Stimulated activated CD8-positive, alpha-beta memory T cell treated with anti-CD3 and anti-CD28 coated beads, Interleukin-2, amount 100 ng/mL, for 1 hour (primary cell): ENCODE data around the gene OSBPL2.

Experiments
- DNase-seq, 2 donors: peaks; one replicate each; pipeline ENCODE4 v3.0.0-alpha.2; 2020; ENCODE audit warnings: low read depth in 2 of 2

Gene OSBPL2

DNA sequence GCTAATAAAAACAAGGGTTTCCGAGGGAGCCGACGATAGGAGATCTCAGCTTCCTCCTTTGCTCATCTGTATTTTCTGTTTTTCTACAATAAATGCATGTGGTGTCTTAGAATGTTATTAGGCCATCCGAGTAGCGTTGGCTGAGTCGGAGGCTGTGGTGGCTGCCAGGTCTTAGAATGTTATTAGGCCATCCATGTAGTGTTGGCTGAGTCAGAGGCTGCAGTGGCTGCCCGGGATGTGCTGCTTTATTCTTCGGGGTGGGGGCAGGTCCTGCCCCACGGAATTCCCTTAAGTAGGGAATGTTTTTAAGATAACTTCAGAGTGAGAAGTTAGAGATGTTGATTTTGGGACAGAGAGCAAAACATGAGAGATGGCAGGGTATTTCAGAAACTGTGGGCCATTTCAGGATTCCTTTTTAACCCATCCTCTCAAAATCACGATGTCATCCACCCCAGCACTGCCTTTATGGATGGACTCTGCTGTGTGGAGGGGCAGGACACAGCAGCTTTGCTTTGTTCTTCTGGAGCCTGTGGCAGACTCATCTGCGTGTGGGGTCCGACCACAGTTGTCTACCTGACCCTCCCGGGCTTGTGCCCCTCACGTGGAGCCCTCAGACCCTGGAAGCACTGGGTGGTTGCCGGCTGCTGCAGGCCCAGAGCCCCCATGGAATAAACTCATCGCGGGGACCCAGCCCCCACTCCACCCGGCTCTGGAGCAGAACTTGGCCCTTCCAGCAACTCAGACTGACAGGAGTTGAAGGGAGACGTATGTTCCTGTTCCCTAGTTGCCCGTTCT, 20.4 kb downstream of the OSBPL2 start:
- DNase-seq = no peak

- DNase-seq = no peak
Observed at GRCh38 chr20:62259294-62259565, 20.9 kb downstream of the OSBPL2 start.

- no peak for DNase-seq
Observed at GRCh38 chr20:62262064-62262463, 23.7 kb downstream of the OSBPL2 start.

- no peak for DNase-seq
Observed at GRCh38 chr20:62263396-62263795, 25.1 kb downstream of the OSBPL2 start.

GRCh38 chr20:62265365-62265764, 27.0 kb downstream of the OSBPL2 start:
- no peak for DNase-seq

GRCh38 chr20:62266340-62266739, 28.0 kb downstream of the OSBPL2 start:
- DNase-seq = no peak

- no peak for DNase-seq
Observed at GRCh38 chr20:62266851-62267250, 28.5 kb downstream of the OSBPL2 start.

GRCh38 chr20:62267543-62267942, 29.2 kb downstream of the OSBPL2 start:
- DNase-seq = no peak

- no peak for DNase-seq
Observed at GRCh38 chr20:62268228-62268900, 30.0 kb downstream of the OSBPL2 start.

GRCh38 chr20:62269378-62269777, 31.1 kb downstream of the OSBPL2 start:
- no peak for DNase-seq

GRCh38 chr20:62269871-62270270, 31.6 kb downstream of the OSBPL2 start:
- DNase-seq = no peak

DNA sequence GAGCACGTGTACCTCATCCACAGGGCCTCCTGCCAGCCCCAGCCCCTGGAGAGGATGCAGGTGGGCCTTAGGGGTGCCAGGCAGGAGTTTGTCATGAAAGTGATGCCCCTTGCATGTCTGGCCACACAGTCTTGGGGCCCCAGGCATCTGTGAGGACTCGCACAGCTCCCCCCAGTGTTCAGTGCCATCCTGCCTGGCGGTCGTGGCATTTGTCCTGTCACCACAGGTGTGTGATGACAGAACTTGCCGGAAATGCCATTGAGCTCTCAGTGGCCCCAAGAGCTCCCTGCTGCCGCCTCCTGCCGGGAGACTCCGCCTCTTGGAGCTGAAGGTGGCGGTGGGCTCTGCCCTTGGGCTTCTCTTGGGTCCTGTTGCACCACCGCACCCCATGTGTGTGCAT, 33.9 kb downstream of the OSBPL2 start:
- DNase-seq = no peak

- DNase-seq = no peak
Observed at GRCh38 chr20:62273416-62273815, 35.1 kb downstream of the OSBPL2 start.

GRCh38 chr20:62274332-62274950, 36.1 kb downstream of the OSBPL2 start:
- no peak for DNase-seq

DNA sequence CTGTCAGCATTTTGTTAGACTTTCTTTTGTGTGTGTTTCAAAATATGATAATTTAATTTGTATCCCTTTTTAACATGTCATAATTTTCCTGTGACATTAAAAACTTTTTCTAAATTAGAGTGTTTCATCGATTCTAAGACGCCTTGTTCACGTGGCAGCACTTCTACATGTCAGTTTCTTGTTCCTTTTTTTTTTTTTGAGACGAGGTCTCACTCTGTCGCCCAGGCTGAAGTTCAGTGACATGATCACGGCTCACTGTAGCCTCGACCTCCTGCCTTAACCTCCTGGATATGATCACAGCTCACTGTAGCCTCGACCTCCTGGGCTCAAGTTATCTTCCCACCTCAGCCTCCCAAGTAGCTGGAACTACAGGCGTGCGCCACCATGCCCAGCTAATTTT, 36.9 kb downstream of the OSBPL2 start:
- DNase-seq = no peak

- DNase-seq = no peak
Observed at GRCh38 chr20:62276439-62276838, 38.1 kb downstream of the OSBPL2 start.

DNA sequence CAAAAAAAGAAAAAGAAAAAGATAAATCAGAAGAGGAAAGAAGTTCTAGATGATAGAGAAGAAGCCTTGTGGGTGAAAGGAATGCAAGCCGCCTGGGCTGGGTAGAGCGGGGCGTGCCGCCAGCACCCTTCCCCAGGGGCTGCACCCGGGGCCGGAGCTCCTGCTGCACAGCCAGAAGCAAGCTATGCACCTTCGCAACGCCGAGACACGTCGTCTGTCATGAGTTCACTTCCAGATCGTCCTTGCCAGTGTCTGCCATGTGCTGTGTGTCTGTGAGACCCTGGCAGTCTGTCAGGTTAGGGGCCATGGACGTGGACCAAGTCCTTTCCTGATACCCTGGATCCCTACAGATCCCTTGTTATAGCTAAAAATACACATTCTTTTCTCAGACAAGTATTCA, 38.9 kb downstream of the OSBPL2 start:
- no peak for DNase-seq

GRCh38 chr20:62280303-62280702, 42.0 kb downstream of the OSBPL2 start:
- DNase-seq = no peak

- no peak for DNase-seq
Observed at GRCh38 chr20:62281161-62281933, 43.0 kb downstream of the OSBPL2 start.

DNA sequence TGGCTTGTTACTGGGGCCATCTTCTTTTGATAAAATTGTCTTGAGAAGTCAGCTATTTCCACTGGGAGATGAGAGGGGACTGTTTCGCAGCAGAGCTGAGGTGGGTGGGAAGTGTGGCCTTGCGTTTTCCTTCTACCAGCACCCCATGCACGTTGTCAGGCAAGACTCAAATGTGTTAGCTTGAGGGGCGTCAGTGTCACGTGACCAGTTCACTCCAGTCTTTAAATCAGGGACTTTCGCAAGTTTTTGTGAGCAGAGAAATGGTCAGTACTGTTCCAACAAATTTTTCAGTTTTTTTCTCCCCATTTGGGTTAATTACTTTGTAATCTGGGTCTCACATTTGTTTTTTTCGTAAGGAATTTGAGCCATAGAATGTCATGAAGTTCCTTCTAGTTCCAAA, 43.8 kb downstream of the OSBPL2 start:
- no peak for DNase-seq

DNA sequence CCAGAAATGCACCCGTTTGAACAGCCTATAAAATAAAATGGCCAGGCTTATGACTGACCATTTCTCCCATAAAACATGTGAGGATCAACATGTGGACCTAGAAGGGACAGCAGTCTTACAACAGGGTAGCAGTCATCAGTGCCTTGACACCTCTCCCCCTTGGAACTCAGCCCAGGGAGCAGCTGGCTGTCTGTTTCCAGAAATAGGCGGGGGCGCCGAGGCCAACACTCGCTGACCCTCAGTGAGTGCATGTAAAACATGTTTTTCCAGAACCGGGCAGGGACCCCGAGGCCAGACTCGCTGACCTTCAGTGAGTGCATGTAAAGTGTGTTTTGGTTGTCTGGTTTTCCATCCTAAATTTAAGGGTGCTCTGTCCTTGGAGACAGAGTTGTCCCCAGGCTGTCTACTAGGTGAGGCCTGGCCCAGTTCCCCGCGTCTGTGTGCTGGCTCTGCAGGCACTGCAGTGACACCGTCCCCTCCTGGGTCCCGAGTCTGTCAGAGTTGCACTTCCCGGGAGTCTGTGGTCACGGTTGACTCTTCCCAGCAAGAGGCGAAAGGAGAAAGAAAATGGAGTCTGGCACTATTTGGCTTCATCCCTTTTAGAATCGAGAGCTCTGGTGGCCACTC, 44.7 kb downstream of the OSBPL2 start:
- DNase-seq = no peak

GRCh38 chr20:62284448-62284847, 46.1 kb downstream of the OSBPL2 start:
- DNase-seq = no peak
